WTC11 (cell line): ENCODE data around the gene ERF. TPM values are rescaled to one million over a fixed set of nuclear protein-coding genes. Genes with fewer than 3 reads are reported as not detected.

Source experiments
- ATAC-seq: fragments of 200-7000 bp; cut with Tn5 transposase; 2 replicates; pipeline ENCODE4 v1.10.0; 2021; ENCODE audit warnings: mild to moderate bottlenecking, moderate library complexity
- CTCF ChIA-PET: fragments of 300-600 bp; sonication (Branson Sonifier 250); formaldehyde crosslinking; loops from one replicate; lab custom pipeline; 2021; ENCODE audit warnings: antibody characterized with exemption; lab: Charles Lee
- POLR2A ChIA-PET: fragments of 350-600 bp; sonication (Branson Sonifier 250); formaldehyde crosslinking; loops from one replicate; lab custom pipeline; 2021; ENCODE audit warnings: antibody characterized with exemption; lab: Charles Lee
- DNase-seq: peaks from one replicate; pipeline ENCODE4 v3.0.0; 2021; ENCODE audit warnings: low spot score
- H3K27ac Mint-ChIP-seq: 2 replicates; pipeline ENCODE4 v1.8.0; 2021; ENCODE audit warnings: mixed read lengths
- H3K27me3 Mint-ChIP-seq: 2 replicates; pipeline ENCODE4 v1.8.0; 2021; ENCODE audit warnings: low read depth, mild to moderate bottlenecking, moderate library complexity, mixed read lengths
- H3K36me3 Mint-ChIP-seq: 2 replicates; pipeline ENCODE4 v1.8.0; 2021; ENCODE audit warnings: mixed read lengths
- H3K4me1 Mint-ChIP-seq: 2 replicates; pipeline ENCODE4 v1.8.0; 2022; ENCODE audit warnings: mixed read lengths
- H3K4me3 Mint-ChIP-seq: 2 replicates; pipeline ENCODE4 v1.8.0; 2021; ENCODE audit warnings: mild to moderate bottlenecking, moderate library complexity, mixed read lengths
- H3K9me3 Mint-ChIP-seq: 2 replicates; pipeline ENCODE4 v1.8.0; 2021; ENCODE audit warnings: mixed read lengths
- CBFB ChIP-seq: sonication (generic); formaldehyde crosslinking; IDR thresholded peaks from 2 replicates; pipeline ENCODE4 v1.8.1; 2022; ENCODE audit warnings: mild to moderate bottlenecking, low read depth, missing genetic modification reagents
- ELF4 ChIP-seq: sonication (generic); formaldehyde crosslinking; IDR thresholded peaks from 2 replicates; pipeline ENCODE4 v1.8.1; 2022; ENCODE audit warnings: low read depth, mild to moderate bottlenecking, moderate library complexity, missing genetic modification reagents
- ETV6 ChIP-seq: sonication (generic); formaldehyde crosslinking; IDR thresholded peaks from 2 replicates; pipeline ENCODE4 v1.8.1; 2022; ENCODE audit warnings: mild to moderate bottlenecking, missing genetic modification reagents
- FOXJ3 ChIP-seq: sonication (generic); formaldehyde crosslinking; IDR thresholded peaks from 2 replicates; pipeline ENCODE4 v1.9.0; 2021; ENCODE audit warnings: missing genetic modification reagents, mild to moderate bottlenecking, borderline replicate concordance
- GTF2I ChIP-seq: fragments of 250-450 bp; sonication (Bioruptor Pico); conservative IDR thresholded peaks from 2 replicates; pipeline ENCODE4 v1.4.0; 2021; ENCODE audit warnings: mild to moderate bottlenecking
- JUN ChIP-seq: sonication (generic); formaldehyde crosslinking; IDR thresholded peaks from 2 replicates; pipeline ENCODE4 v1.8.0; 2023; ENCODE audit warnings: mild to moderate bottlenecking, missing genetic modification reagents
- NFATC4 ChIP-seq: fragments of 250-450 bp; sonication (Bioruptor Pico); IDR thresholded peaks from 2 replicates; pipeline ENCODE4 v1.9.0; 2021; ENCODE audit warnings: mild to moderate bottlenecking
- NR2C2 ChIP-seq: sonication (generic); formaldehyde crosslinking; IDR thresholded peaks from 2 replicates; pipeline ENCODE4 v1.8.0; 2022; ENCODE audit warnings: mild to moderate bottlenecking, missing genetic modification reagents
- NR3C1 ChIP-seq: sonication (generic); formaldehyde crosslinking; conservative IDR thresholded peaks from 2 replicates; pipeline ENCODE4 v1.8.1; 2023; ENCODE audit warnings: low read depth, mild to moderate bottlenecking, missing genetic modification reagents
- RELA ChIP-seq: sonication (generic); formaldehyde crosslinking; IDR thresholded peaks from 2 replicates; pipeline ENCODE4 v1.8.1; 2022; ENCODE audit warnings: missing genetic modification reagents, mild to moderate bottlenecking, borderline replicate concordance
- TEAD1 ChIP-seq: sonication (generic); formaldehyde crosslinking; IDR thresholded peaks from 2 replicates; pipeline ENCODE4 v1.8.0; 2022; ENCODE audit warnings: mild to moderate bottlenecking, missing genetic modification reagents
- ZBTB21 ChIP-seq: sonication (generic); formaldehyde crosslinking; IDR thresholded peaks from 2 replicates; pipeline ENCODE4 v1.8.1; 2023; ENCODE audit warnings: mild to moderate bottlenecking, missing genetic modification reagents, borderline replicate concordance
- ZNF396 ChIP-seq: fragments of 250-450 bp; sonication (Bioruptor Pico); IDR thresholded peaks from 2 replicates; pipeline ENCODE4 v1.8.0; 2021; ENCODE audit warnings: mild to moderate bottlenecking, moderate library complexity, borderline replicate concordance
- total RNA-seq: library from RNA; stranded (reverse); gene quantifications from 3 replicates; pipeline ENCODE4 v1.2.3, GENCODE V29; 2021
- TF ChIP-seq, protein P1 (sequence below): sonication (generic); formaldehyde crosslinking; IDR thresholded peaks from 2 replicates; pipeline ENCODE4 v1.8.1; 2022; ENCODE audit warnings: low read depth, mild to moderate bottlenecking, moderate library complexity, missing genetic modification reagents, borderline replicate concordance
- TF ChIP-seq, protein P2 (sequence below): fragments of 250-450 bp; sonication (Bioruptor Pico); IDR thresholded peaks from 2 replicates; pipeline ENCODE4 v1.9.0; 2021; ENCODE audit warnings: mild to moderate bottlenecking, borderline replicate concordance
- TF ChIP-seq, protein P3 (sequence below): sonication (generic); formaldehyde crosslinking; IDR thresholded peaks from 2 replicates; pipeline ENCODE4 v1.8.0; 2022; ENCODE audit warnings: mild to moderate bottlenecking, missing genetic modification reagents
- TF ChIP-seq, protein P4 (sequence below): fragments of 250-450 bp; sonication (Bioruptor Pico); IDR thresholded peaks from 2 replicates; pipeline ENCODE4 v2.1.2; 2022; ENCODE audit warnings: mild to moderate bottlenecking, moderate library complexity
- TF ChIP-seq, protein P5 (sequence below): sonication (generic); formaldehyde crosslinking; IDR thresholded peaks from 2 replicates; pipeline ENCODE4 v1.8.1; 2023; ENCODE audit warnings: mild to moderate bottlenecking, moderate library complexity, missing genetic modification reagents

The ERF gene
- total RNA-seq, 1 experiment from 2014 or later = 65.9 TPM

DNA sequence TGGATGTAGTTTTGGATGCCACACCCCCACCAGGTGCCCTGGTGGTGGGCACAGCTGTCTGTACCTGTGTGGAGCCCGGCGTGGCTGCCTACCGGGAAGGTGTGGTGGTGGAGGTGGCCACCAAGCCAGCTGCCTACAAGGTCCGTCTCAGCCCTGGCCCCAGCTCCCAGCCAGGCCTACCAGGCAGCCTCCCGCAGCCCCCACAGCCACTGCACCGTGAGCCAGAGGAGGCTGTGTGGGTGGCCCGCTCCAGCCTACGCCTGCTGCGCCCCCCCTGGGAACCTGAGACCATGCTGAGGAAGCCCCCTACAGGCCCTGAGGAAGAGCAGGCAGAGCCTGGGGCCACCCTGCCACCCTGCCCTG lies 17.6 kb upstream of the ERF start:
- ATAC-seq (no peak), DNase-seq (no peak)
- no peaks in the 10 kb centered on the region for H3K9me3 Mint-ChIP-seq
- no peak overlapping the region for H3K4me3 Mint-ChIP-seq
- TF ChIP-seq ZNF396 (CRISPR knock-in tag) (no peak), ZBTB21 (CRISPR knock-in tag) (no peak), FOXJ3 (CRISPR knock-in tag) (no peak), TEAD1 (no peak)
- TF ChIP-seq, protein P1, sequence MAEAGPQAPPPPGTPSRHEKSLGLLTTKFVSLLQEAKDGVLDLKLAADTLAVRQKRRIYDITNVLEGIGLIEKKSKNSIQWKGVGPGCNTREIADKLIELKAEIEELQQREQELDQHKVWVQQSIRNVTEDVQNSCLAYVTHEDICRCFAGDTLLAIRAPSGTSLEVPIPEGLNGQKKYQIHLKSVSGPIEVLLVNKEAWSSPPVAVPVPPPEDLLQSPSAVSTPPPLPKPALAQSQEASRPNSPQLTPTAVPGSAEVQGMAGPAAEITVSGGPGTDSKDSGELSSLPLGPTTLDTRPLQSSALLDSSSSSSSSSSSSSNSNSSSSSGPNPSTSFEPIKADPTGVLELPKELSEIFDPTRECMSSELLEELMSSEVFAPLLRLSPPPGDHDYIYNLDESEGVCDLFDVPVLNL = no peak
- ChIA-PET CTCF (no interaction called here), POLR2A (no interaction called here)
- no peak overlapping the region for H3K27ac Mint-ChIP-seq
- H3K36me3 Mint-ChIP-seq = 0 out of 2 replicates have a peak, but pooled peaks cover 2% of the 10 kb centered on the region
- H3K4me1 Mint-ChIP-seq = peaks cover 20% of the 10 kb centered on the region
- peaks cover 3% of the 10 kb centered on the region for H3K27me3 Mint-ChIP-seq

DNA sequence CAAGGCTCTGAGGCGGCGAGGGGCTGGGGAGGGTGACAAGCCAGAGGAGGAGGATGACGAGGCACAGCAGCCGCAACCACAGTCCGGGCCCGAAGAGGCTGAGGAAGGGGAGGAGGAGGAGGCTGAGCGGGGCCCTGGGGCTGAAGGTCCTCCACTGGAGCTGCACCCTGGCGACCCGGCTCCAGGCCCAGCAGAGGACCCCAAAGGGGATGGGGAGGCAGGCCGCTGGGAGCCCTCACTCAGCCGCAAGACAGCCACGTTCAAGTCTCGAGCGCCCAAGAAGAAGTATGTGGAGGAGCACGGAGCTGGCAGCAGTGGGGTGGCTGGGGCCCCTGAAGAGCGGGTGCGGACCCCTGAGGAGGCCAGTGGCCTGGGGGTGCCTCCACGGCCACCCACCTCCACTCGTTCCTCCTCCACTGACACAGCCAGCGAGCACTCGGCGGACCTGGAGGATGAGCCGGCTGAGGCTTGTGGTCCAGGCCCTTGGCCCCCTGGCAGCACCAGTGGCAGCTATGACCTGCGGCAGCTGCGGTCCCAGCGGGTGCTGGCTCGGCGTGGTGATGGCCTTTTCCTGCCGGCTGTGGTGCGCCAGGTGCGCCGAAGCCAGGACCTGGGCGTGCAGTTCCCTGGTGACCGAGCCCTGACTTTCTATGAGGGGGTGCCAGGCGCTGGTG lies 17.1 kb upstream of the ERF start:
- ChIA-PET CTCF (interaction anchor here (3.2 kb wide), 1 partner anchor 8 kb away, joined by 21 read pairs; no protein-coding TSS in a partner anchor), POLR2A (no interaction called here)
- Mint-ChIP-seq H3K9me3 (no peaks in the 10 kb centered on the region), H3K4me1 (peaks cover 22% of the 10 kb centered on the region), H3K4me3 (no peak overlapping the region), H3K36me3 (0 out of 2 replicates have a peak, but pooled peaks cover 2% of the 10 kb centered on the region), H3K27me3 (peaks cover 5% of the 10 kb centered on the region), H3K27ac (no peak overlapping the region)
- no peak for DNase-seq
- TF ChIP-seq, protein P2, sequence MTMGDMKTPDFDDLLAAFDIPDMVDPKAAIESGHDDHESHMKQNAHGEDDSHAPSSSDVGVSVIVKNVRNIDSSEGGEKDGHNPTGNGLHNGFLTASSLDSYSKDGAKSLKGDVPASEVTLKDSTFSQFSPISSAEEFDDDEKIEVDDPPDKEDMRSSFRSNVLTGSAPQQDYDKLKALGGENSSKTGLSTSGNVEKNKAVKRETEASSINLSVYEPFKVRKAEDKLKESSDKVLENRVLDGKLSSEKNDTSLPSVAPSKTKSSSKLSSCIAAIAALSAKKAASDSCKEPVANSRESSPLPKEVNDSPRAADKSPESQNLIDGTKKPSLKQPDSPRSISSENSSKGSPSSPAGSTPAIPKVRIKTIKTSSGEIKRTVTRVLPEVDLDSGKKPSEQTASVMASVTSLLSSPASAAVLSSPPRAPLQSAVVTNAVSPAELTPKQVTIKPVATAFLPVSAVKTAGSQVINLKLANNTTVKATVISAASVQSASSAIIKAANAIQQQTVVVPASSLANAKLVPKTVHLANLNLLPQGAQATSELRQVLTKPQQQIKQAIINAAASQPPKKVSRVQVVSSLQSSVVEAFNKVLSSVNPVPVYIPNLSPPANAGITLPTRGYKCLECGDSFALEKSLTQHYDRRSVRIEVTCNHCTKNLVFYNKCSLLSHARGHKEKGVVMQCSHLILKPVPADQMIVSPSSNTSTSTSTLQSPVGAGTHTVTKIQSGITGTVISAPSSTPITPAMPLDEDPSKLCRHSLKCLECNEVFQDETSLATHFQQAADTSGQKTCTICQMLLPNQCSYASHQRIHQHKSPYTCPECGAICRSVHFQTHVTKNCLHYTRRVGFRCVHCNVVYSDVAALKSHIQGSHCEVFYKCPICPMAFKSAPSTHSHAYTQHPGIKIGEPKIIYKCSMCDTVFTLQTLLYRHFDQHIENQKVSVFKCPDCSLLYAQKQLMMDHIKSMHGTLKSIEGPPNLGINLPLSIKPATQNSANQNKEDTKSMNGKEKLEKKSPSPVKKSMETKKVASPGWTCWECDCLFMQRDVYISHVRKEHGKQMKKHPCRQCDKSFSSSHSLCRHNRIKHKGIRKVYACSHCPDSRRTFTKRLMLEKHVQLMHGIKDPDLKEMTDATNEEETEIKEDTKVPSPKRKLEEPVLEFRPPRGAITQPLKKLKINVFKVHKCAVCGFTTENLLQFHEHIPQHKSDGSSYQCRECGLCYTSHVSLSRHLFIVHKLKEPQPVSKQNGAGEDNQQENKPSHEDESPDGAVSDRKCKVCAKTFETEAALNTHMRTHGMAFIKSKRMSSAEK (CRISPR knock-in tag) = no peak
- TF ChIP-seq CBFB (no peak), JUN (CRISPR knock-in tag) (no peak), NR3C1 (CRISPR knock-in tag) (no peak), NFATC4 (CRISPR knock-in tag) (no peak), RELA (CRISPR knock-in tag) (no peak), GTF2I (CRISPR knock-in tag) (no peak), ETV6 (no peak), NR2C2 (CRISPR knock-in tag) (no peak), ELF4 (CRISPR knock-in tag) (no peak)
- TF ChIP-seq, protein P3, sequence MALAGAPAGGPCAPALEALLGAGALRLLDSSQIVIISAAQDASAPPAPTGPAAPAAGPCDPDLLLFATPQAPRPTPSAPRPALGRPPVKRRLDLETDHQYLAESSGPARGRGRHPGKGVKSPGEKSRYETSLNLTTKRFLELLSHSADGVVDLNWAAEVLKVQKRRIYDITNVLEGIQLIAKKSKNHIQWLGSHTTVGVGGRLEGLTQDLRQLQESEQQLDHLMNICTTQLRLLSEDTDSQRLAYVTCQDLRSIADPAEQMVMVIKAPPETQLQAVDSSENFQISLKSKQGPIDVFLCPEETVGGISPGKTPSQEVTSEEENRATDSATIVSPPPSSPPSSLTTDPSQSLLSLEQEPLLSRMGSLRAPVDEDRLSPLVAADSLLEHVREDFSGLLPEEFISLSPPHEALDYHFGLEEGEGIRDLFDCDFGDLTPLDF (CRISPR knock-in tag) = no peak
- TF ChIP-seq, protein P4, sequence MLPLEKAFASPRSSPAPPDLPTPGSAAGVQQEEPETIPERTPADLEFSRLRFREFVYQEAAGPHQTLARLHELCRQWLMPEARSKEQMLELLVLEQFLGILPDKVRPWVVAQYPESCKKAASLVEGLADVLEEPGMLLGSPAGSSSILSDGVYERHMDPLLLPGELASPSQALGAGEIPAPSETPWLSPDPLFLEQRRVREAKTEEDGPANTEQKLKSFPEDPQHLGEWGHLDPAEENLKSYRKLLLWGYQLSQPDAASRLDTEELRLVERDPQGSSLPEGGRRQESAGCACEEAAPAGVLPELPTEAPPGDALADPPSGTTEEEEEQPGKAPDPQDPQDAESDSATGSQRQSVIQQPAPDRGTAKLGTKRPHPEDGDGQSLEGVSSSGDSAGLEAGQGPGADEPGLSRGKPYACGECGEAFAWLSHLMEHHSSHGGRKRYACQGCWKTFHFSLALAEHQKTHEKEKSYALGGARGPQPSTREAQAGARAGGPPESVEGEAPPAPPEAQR (CRISPR knock-in tag) = no peak
- TF ChIP-seq, protein P5, sequence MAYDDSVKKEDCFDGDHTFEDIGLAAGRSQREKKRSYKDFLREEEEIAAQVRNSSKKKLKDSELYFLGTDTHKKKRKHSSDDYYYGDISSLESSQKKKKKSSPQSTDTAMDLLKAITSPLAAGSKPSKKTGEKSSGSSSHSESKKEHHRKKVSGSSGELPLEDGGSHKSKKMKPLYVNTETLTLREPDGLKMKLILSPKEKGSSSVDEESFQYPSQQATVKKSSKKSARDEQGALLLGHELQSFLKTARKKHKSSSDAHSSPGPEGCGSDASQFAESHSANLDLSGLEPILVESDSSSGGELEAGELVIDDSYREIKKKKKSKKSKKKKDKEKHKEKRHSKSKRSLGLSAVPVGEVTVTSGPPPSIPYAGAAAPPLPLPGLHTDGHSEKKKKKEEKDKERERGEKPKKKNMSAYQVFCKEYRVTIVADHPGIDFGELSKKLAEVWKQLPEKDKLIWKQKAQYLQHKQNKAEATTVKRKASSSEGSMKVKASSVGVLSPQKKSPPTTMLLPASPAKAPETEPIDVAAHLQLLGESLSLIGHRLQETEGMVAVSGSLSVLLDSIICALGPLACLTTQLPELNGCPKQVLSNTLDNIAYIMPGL (CRISPR knock-in tag) = no peak
- TF ChIP-seq, all 79 proteins: peak for 0
- no peak for ATAC-seq
